ENCODE measurements around the gene LRRC56. TPM values are rescaled to one million over a fixed set of nuclear protein-coding genes. Genes with fewer than 3 reads are reported as not detected.
A peak's percentile ranks its signal among the peaks of the same experiment; 100 is the strongest.

Gene LRRC56
- total RNA-seq, 2 donors from 2014 or later, result 3.0 to 4.3 TPM

DNA sequence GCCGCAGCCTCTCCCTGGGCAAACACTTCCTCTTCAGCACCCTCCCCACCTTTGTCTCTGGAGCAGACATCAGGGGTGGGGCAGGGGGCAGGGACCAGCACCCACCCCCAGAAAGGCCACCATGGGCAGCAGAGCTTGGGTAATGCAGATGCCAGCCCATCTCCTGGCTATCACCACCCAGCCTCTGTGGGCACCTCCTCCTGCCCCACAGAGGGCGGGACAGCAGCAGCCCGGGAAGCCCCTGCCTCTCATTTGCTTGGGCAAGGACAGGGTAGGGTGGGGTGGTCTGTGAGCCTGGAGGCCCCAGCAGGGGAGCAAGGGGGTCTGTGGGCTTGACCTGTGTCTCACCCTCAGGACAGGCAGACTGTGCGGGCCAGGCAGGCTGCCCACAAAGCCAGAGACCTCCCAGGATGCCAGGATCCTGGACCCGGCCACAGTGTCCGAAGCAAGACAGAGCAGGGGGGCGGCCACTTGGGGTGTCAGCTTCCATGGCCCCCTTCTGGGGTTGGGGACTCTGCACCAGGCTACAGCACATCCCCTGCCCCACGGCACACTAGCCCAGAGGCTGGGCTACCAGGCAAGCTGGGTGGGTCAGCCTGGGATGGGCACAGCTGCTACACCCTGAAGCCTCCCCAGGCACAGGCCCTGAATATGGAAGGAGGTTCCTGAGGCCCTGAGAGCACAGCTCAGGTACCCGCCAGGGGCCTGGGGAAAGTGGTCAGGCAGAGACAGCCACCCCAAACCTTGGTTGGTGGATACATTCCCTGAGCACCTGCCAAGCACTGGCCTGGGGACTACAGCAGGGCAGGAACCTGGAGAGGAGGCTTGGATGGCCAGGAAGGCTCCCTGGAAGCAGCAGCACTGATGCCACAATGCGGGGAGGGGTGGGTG is 34.8 kb upstream of the LRRC56 start:
- H3K9ac ChIP-seq (ENCODE audit: extremely low read depth, low read length, poor library complexity, severe bottlenecking), result no peak overlapping the region

DNA sequence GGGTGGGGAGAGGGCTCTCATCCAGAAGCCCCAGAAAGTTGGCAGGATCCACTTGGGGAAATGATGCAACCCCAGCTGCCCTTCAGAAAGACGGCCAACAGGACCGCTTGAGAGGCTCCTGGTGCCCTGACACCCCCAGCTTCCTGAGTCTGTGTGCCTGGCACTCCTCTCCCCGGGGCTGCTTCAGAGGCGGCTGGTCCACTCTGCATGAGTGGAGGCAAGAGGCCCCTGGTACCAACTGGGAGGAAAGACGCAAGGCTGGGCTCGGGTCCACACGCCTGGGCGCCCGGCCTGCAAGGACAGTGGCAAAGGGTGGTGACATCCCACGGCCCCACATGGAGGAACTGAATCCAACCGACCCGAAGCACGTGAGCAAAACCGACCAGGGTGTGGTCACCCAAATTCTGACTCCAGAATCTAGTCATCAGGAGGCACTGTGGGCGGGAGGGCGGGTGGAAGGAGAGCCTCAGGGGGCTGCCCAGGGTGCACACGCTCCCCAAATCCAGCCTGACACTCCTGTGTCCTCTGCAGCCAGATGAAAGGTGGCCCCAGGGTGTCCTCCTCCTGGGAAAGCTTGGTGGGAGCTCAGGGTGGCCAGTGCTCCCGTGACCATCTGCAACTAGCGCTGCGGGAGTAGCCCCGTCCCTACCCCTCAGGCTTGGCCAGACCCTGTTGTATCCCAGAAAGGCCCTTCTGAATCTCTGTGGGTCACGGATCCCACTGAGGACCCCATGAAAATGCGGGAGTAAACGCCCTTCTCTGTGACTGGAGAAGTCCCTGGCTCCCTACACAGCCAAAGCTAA is 33.9 kb upstream of the LRRC56 start:
- no peaks in the 10 kb centered on the region for H3K4me1 ChIP-seq (ENCODE audit: control insufficient read depth, insufficient read depth, low read length)
- peaks cover 25% of the 10 kb centered on the region for H3K36me3 ChIP-seq (ENCODE audit: control insufficient read depth, insufficient read depth, low read length)
- no peaks in the 10 kb centered on the region for H3K9me3 Mint-ChIP-seq
- no peak overlapping the region for H3K9ac ChIP-seq (ENCODE audit: extremely low read depth, low read length, poor library complexity, severe bottlenecking)
- no peak overlapping the region for H3K27ac Mint-ChIP-seq
- no peak overlapping the region for H3K4me3 Mint-ChIP-seq
- peaks cover 24% of the 10 kb centered on the region for H3K36me3 Mint-ChIP-seq (ENCODE audit: low read depth)
- H3K4me3 ChIP-seq (ENCODE audit: low read length), result no peak overlapping the region
- H3K4me1 Mint-ChIP-seq, result no peaks in the 10 kb centered on the region
- no peaks in the 10 kb centered on the region for H3K9me3 ChIP-seq (ENCODE audit: control insufficient read depth, low read length)
- TF ChIP-seq, protein P1, sequence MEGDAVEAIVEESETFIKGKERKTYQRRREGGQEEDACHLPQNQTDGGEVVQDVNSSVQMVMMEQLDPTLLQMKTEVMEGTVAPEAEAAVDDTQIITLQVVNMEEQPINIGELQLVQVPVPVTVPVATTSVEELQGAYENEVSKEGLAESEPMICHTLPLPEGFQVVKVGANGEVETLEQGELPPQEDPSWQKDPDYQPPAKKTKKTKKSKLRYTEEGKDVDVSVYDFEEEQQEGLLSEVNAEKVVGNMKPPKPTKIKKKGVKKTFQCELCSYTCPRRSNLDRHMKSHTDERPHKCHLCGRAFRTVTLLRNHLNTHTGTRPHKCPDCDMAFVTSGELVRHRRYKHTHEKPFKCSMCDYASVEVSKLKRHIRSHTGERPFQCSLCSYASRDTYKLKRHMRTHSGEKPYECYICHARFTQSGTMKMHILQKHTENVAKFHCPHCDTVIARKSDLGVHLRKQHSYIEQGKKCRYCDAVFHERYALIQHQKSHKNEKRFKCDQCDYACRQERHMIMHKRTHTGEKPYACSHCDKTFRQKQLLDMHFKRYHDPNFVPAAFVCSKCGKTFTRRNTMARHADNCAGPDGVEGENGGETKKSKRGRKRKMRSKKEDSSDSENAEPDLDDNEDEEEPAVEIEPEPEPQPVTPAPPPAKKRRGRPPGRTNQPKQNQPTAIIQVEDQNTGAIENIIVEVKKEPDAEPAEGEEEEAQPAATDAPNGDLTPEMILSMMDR (conservative IDR thresholded peaks at IDR 0.05), result no peak
- H3K27me3 ChIP-seq (ENCODE audit: control insufficient read depth, insufficient read depth, low read length, poor library complexity, severe bottlenecking), result no peaks in the 10 kb centered on the region
- DNase-seq, result peak; percentile 32
- H3K27me3 Mint-ChIP-seq (ENCODE audit: insufficient read depth), result peaks cover 2% of the 10 kb centered on the region
- no peak overlapping the region for H3K27ac ChIP-seq (ENCODE audit: low read depth, low read length)
- WGBS, 2 experiments (ENCODE audit: insufficient coverage in 1 of 2, insufficient read length in 1 of 2), result 93 to 97% methylated on average over 19 to 24 of the region's 24 CpGs

More for the DNA sequence above, 34.8 kb upstream of the LRRC56 start:
- Mint-ChIP-seq H3K27me3 (ENCODE audit: insufficient read depth) (peaks cover 2% of the 10 kb centered on the region), H3K9me3 (peaks cover 3% of the 10 kb centered on the region), H3K4me3 (no peak overlapping the region), H3K4me1 (no peaks in the 10 kb centered on the region), H3K36me3 (ENCODE audit: low read depth) (peaks cover 30% of the 10 kb centered on the region), H3K27ac (no peak overlapping the region)
- WGBS, 2 experiments (ENCODE audit: insufficient coverage in 1 of 2, insufficient read length in 1 of 2), result 93 to 97% methylated on average over 5 to 10 of the region's 10 CpGs
- Histone ChIP-seq H3K27me3 (ENCODE audit: control insufficient read depth, insufficient read depth, low read length, poor library complexity, severe bottlenecking) (no peaks in the 10 kb centered on the region), H3K4me3 (ENCODE audit: low read length) (no peak overlapping the region), H3K4me1 (ENCODE audit: control insufficient read depth, insufficient read depth, low read length) (no peaks in the 10 kb centered on the region), H3K9me3 (ENCODE audit: control insufficient read depth, low read length) (peaks cover 4% of the 10 kb centered on the region), H3K27ac (ENCODE audit: low read depth, low read length) (no peak overlapping the region), H3K36me3 (ENCODE audit: control insufficient read depth, insufficient read depth, low read length) (peaks cover 33% of the 10 kb centered on the region)
- TF ChIP-seq, protein P1 (conservative IDR thresholded peaks at IDR 0.05), result no peak
- peak; percentile 37 for DNase-seq

DNA sequence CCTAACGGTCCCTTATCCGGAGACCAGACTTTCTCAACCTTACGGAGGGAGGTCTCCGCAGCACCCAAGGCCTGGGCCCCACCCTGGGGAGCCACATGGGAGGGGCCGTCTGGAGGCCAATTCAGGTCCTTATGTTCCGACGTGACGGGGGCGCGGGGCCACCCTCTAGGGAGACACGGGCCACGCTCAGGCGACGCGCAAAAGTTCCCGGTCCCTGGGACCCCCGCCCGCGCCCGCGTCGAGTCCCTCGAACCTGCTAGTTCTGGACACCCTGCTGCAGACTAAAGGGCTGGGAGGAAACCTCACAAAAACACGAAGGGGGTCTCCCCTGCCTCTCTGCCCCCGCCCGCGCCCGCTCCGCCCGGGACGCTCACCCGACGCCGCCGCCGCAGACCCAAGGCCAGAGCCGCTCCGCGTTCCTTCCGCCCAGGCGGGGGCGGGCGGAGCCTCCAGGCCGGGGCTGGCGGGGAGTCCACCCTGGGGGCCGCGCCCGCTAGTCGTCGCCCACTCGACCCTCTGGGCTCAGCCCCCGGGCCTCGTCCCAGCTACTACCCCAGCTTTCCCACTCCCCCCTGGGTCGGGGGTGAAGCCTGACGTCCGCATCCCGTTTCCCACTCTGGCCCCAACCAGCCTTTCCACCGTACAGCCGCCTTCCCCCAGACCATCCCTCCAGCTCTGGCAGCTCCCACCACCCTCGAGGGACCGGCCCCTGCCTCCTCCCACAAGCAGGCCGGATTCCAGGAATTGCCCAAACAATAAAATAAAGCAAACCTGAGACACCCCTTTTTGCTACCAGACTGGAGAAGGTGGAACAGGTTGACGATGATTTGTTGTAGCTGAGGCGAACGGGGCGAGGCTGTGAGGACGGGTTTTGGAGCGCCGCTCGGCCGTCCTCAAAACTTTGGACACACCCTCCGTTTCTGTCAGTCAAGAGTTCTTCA is 33.0 kb upstream of the LRRC56 start:
- Histone ChIP-seq H3K9ac (ENCODE audit: extremely low read depth, low read length, poor library complexity, severe bottlenecking) (no peak overlapping the region), H3K36me3 (ENCODE audit: control insufficient read depth, insufficient read depth, low read length) (peaks cover 21% of the 10 kb centered on the region), H3K27me3 (ENCODE audit: control insufficient read depth, insufficient read depth, low read length, poor library complexity, severe bottlenecking) (no peaks in the 10 kb centered on the region), H3K4me3 (ENCODE audit: low read length) (peak overlapping the region; percentile 91), H3K4me1 (ENCODE audit: control insufficient read depth, insufficient read depth, low read length) (no peaks in the 10 kb centered on the region), H3K27ac (ENCODE audit: low read depth, low read length) (no peak overlapping the region), H3K9me3 (ENCODE audit: control insufficient read depth, low read length) (no peaks in the 10 kb centered on the region)
- H3K36me3 Mint-ChIP-seq (ENCODE audit: low read depth), result peaks cover 22% of the 10 kb centered on the region
- TF ChIP-seq, protein P1 (conservative IDR thresholded peaks at IDR 0.05), result no peak
- H3K4me3 Mint-ChIP-seq, result peak overlapping the region; percentile 90
- H3K27me3 Mint-ChIP-seq (ENCODE audit: insufficient read depth), result peaks cover 2% of the 10 kb centered on the region
- no peak overlapping the region for H3K27ac Mint-ChIP-seq
- DNase-seq, result peak; percentile 43
- H3K9me3 Mint-ChIP-seq, result no peaks in the 10 kb centered on the region
- 56 to 84% methylated on average over 43 to 72 of the region's 72 CpGs for WGBS, 2 experiments (ENCODE audit: insufficient coverage in 1 of 2, insufficient read length in 1 of 2)
- H3K4me1 Mint-ChIP-seq, result no peaks in the 10 kb centered on the region
